ENCODE results near the gene TMEFF2. TPM values are rescaled to one million over a fixed set of nuclear protein-coding genes. Genes with fewer than 3 reads are reported as not detected.

TMEFF2 gene
- total RNA-seq, 2 donors from 2014 or later: 0.09 TPM; not detected in 1

DNA sequence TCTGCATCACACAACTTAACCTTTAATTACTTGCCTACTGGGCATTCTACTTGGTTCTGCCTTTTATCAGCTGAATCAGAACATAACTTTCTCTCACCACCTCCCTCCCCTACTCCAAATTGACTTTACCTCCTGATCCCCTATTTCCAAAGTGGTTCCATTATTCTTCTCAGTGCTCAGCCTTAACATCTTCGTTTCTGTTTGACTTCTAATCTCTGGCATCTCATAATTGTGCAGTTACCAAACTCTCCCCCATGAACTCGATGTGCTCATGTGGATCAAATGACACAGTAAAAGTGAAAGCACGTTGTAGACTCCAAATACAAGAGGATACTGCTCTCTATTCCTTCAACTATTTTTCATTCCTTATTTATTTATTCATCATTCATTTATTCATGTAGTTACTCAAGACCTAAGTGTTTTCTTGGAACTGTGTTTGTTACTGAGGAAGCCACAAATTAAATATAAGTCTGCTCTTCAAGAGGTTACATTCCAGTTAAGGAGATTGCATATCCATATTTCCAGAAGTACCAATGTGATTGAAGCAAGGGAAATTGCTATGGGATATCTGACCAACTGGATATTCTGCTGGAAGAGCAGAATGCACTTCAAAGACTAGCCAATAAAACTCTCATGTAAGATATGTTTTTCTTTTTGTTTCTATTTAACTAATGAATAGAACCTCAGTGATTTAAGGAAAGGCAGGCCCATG, 158.8 kb downstream of the TMEFF2 start:
- H3K4me1 ChIP-seq (ENCODE audit: control insufficient read depth, insufficient read depth, low read length): no peaks in the 10 kb centered on the region
- H3K9ac ChIP-seq (ENCODE audit: extremely low read depth, low read length, poor library complexity, severe bottlenecking): no peak overlapping the region
- Mint-ChIP-seq H3K4me3 (no peak overlapping the region), H3K4me1 (no peaks in the 10 kb centered on the region), H3K36me3 (ENCODE audit: low read depth) (no peaks in the 10 kb centered on the region), H3K27me3 (ENCODE audit: insufficient read depth) (no peaks in the 10 kb centered on the region), H3K27ac (no peak overlapping the region), H3K9me3 (no peaks in the 10 kb centered on the region)
- no peaks in the 10 kb centered on the region for H3K27me3 ChIP-seq (ENCODE audit: control insufficient read depth, insufficient read depth, low read length, poor library complexity, severe bottlenecking)
- H3K27ac ChIP-seq (ENCODE audit: low read depth, low read length): no peak overlapping the region
- 88 to 93% methylated on average over 2 to 3 of the region's 3 CpGs for WGBS, 2 experiments (ENCODE audit: insufficient coverage in 1 of 2, insufficient read length in 1 of 2)
- DNase-seq: no peak
- H3K9me3 ChIP-seq (ENCODE audit: control insufficient read depth, low read length): no peaks in the 10 kb centered on the region
- no peak overlapping the region for H3K4me3 ChIP-seq (ENCODE audit: low read length)
- no peak for TF ChIP-seq CTCF (conservative IDR thresholded peaks at IDR 0.05)
- H3K36me3 ChIP-seq (ENCODE audit: control insufficient read depth, insufficient read depth, low read length): no peaks in the 10 kb centered on the region

DNA sequence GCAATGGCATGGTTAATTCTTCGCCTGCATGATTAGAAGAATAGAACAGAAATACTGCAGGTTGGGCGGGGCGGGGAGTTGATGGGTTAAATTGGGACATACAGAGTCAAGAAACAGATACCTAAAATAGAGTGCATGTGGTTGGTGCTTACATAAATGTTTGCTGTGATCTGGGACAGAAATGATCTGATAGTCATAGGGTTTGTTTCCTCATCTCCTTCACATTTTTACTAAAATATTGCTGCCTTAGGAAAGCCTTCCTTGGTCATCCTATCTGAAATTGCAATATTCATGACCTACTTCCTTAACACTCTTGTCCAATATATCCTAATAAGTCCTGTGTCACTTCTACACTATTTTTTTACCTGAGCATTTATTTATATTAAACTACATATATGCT, 163.9 kb downstream of the TMEFF2 start:
- no peaks in the 10 kb centered on the region for H3K4me1 ChIP-seq (ENCODE audit: control insufficient read depth, insufficient read depth, low read length)
- no peak overlapping the region for H3K4me3 ChIP-seq (ENCODE audit: low read length)
- H3K36me3 ChIP-seq (ENCODE audit: control insufficient read depth, insufficient read depth, low read length): no peaks in the 10 kb centered on the region
- Mint-ChIP-seq H3K27me3 (ENCODE audit: insufficient read depth) (no peaks in the 10 kb centered on the region), H3K4me1 (peaks cover 2% of the 10 kb centered on the region), H3K9me3 (no peaks in the 10 kb centered on the region), H3K36me3 (ENCODE audit: low read depth) (no peaks in the 10 kb centered on the region), H3K4me3 (no peak overlapping the region), H3K27ac (no peak overlapping the region)
- no peak overlapping the region for H3K27ac ChIP-seq (ENCODE audit: low read depth, low read length)
- no peaks in the 10 kb centered on the region for H3K27me3 ChIP-seq (ENCODE audit: control insufficient read depth, insufficient read depth, low read length, poor library complexity, severe bottlenecking)
- H3K9ac ChIP-seq (ENCODE audit: extremely low read depth, low read length, poor library complexity, severe bottlenecking): no peak overlapping the region
- 93 to 94% methylated on average over 2 to 3 of the region's 3 CpGs for WGBS, 2 experiments (ENCODE audit: insufficient coverage in 1 of 2, insufficient read length in 1 of 2)
- no peak for DNase-seq
- H3K9me3 ChIP-seq (ENCODE audit: control insufficient read depth, low read length): no peaks in the 10 kb centered on the region
- no peak for TF ChIP-seq CTCF (conservative IDR thresholded peaks at IDR 0.05)

DNA sequence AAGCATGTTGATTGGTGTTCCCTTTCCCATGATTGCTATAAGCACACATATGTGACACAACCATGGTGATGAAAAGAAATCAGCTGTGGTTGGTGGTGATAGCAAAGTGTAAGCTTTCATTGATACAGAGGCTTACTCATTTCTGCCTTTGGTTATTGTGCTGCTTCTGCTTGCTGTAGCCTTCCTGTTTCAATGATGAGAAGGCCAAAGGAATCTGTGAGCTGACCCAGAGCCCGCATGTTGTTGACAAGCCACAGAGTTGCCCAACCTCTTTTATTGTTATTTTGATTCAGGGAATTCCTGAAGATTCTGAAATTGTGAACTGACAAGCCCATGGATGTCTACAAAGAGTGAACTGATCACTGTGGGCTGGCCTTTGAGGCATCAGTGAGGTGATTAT, 164.4 kb downstream of the TMEFF2 start:
- H3K36me3 ChIP-seq (ENCODE audit: control insufficient read depth, insufficient read depth, low read length): no peaks in the 10 kb centered on the region
- H3K27me3 ChIP-seq (ENCODE audit: control insufficient read depth, insufficient read depth, low read length, poor library complexity, severe bottlenecking): no peaks in the 10 kb centered on the region
- Mint-ChIP-seq H3K9me3 (no peaks in the 10 kb centered on the region), H3K4me3 (no peak overlapping the region), H3K36me3 (ENCODE audit: low read depth) (no peaks in the 10 kb centered on the region), H3K27ac (no peak overlapping the region), H3K27me3 (ENCODE audit: insufficient read depth) (no peaks in the 10 kb centered on the region), H3K4me1 (peaks cover 4% of the 10 kb centered on the region)
- no peaks in the 10 kb centered on the region for H3K4me1 ChIP-seq (ENCODE audit: control insufficient read depth, insufficient read depth, low read length)
- no peak overlapping the region for H3K27ac ChIP-seq (ENCODE audit: low read depth, low read length)
- no peak for DNase-seq
- TF ChIP-seq CTCF (conservative IDR thresholded peaks at IDR 0.05): no peak
- WGBS, 2 experiments (ENCODE audit: insufficient coverage in 1 of 2, insufficient read length in 1 of 2): 88% methylated on average over 1 of the region's 1 CpG
- no peak overlapping the region for H3K9ac ChIP-seq (ENCODE audit: extremely low read depth, low read length, poor library complexity, severe bottlenecking)
- no peak overlapping the region for H3K4me3 ChIP-seq (ENCODE audit: low read length)
- H3K9me3 ChIP-seq (ENCODE audit: control insufficient read depth, low read length): no peaks in the 10 kb centered on the region
